NCI-H69 (cell line): ENCODE data around the gene RUNX1.

ENCODE experiments used
- DNase-seq: peaks from one replicate; lab custom pipeline; 2025; lab: John Stamatoyannopoulos, UW

Gene RUNX1

GRCh38 chr21:35036465-35037383, 12.4 kb downstream of the RUNX1 start:
- DNase-seq: no peak

- no peak for DNase-seq
Observed at GRCh38 chr21:35035581-35035980, 13.5 kb downstream of the RUNX1 start.

- DNase-seq: no peak
Observed at GRCh38 chr21:35035116-35035515, 14.0 kb downstream of the RUNX1 start.

- DNase-seq: no peak
Observed at GRCh38 chr21:35034203-35034926, 14.7 kb downstream of the RUNX1 start.

GRCh38 chr21:35032474-35033263, 16.4 kb downstream of the RUNX1 start:
- DNase-seq: no peak

- DNase-seq: no peak
Observed at GRCh38 chr21:35028451-35028978, 20.6 kb downstream of the RUNX1 start.

GRCh38 chr21:35027563-35028450, 21.3 kb downstream of the RUNX1 start:
- no peak for DNase-seq

GRCh38 chr21:35026617-35027562, 22.2 kb downstream of the RUNX1 start:
- DNase-seq: no peak

- DNase-seq: no peak
Observed at GRCh38 chr21:35026153-35026500, 23.0 kb downstream of the RUNX1 start.

GRCh38 chr21:35025206-35026152, 23.6 kb downstream of the RUNX1 start:
- DNase-seq: no peak

- no peak for DNase-seq
Observed at GRCh38 chr21:35024513-35024912, 24.6 kb downstream of the RUNX1 start.

- DNase-seq: no peak
Observed at GRCh38 chr21:35024071-35024420, 25.1 kb downstream of the RUNX1 start.

GRCh38 chr21:35023396-35024070, 25.6 kb downstream of the RUNX1 start:
- no peak for DNase-seq

GRCh38 chr21:35021546-35021945, 27.6 kb downstream of the RUNX1 start:
- no peak for DNase-seq

GRCh38 chr21:35020902-35021301, 28.2 kb downstream of the RUNX1 start:
- DNase-seq: no peak

GRCh38 chr21:35020436-35020835, 28.7 kb downstream of the RUNX1 start:
- DNase-seq: no peak

- no peak for DNase-seq
Observed at GRCh38 chr21:35019631-35020032, 29.5 kb downstream of the RUNX1 start.

GRCh38 chr21:35017256-35017655, 31.8 kb downstream of the RUNX1 start:
- no peak for DNase-seq
